ENCODE results near the gene CAP1.

DNA sequence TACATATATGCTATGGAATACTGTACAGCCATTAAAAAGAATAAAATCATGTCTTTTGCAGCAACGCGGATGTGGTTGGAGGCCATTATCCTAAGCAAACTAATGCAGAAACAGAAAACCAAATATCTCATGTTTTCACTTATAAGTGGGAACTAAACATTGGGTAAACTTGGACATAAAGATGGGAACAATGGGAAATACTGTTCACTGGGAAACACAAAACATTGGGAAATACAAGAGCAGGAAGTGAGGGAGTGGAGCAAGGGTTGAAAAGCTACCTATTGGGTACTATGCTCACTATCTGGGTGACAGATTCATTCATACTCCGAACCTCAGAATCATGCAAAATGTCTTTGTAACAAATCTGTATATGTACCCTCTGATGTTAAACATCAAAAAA, 73.9 kb downstream of the CAP1 start:
- TF ChIP-seq, protein P1, sequence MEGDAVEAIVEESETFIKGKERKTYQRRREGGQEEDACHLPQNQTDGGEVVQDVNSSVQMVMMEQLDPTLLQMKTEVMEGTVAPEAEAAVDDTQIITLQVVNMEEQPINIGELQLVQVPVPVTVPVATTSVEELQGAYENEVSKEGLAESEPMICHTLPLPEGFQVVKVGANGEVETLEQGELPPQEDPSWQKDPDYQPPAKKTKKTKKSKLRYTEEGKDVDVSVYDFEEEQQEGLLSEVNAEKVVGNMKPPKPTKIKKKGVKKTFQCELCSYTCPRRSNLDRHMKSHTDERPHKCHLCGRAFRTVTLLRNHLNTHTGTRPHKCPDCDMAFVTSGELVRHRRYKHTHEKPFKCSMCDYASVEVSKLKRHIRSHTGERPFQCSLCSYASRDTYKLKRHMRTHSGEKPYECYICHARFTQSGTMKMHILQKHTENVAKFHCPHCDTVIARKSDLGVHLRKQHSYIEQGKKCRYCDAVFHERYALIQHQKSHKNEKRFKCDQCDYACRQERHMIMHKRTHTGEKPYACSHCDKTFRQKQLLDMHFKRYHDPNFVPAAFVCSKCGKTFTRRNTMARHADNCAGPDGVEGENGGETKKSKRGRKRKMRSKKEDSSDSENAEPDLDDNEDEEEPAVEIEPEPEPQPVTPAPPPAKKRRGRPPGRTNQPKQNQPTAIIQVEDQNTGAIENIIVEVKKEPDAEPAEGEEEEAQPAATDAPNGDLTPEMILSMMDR (IDR thresholded peaks at IDR 0.05), result no peak
- TF ChIP-seq POLR2A (IDR thresholded peaks at IDR 0.05) (no peak), POLR2AphosphoS5 (IDR thresholded peaks at IDR 0.05) (no peak), EP300 (IDR thresholded peaks at IDR 0.05; ENCODE audit: low read depth) (no peak)

Data from transverse colon (tissue), 4 donors.